Stimulated activated CD4-positive, alpha-beta T cell treated with anti-CD3 and anti-CD28 coated beads, Interleukin-15, amount 100 ng/mL, for 24 hours (primary cell): ENCODE data around the gene TMEM9B.

ENCODE experiments used
- DNase-seq: peaks from one replicate; pipeline ENCODE4 v3.0.0-alpha.2; 2020

The TMEM9B gene

GRCh38 chr11:8928205-8928604 is 36.0 kb downstream of the TMEM9B start:
- no peak for DNase-seq

DNA sequence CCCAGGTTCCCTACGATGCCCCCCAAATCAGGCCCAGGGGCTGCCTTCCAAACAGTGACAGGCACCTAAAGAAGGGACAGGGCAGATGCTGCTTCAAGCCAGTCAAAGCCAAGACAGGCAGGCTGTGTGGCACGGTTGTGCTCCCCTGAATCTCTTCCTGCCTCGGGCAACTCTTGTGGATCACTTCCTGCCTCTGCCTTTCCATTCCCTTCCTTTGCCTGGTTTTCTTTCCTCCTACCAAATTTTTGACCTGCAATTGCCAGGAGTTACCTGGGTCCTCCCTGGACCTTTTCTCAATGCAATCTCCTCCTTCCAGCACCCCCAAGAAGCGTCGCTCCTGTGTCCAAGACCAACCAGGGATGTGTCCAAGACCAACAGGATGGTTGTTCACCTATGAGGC is 37.0 kb downstream of the TMEM9B start:
- no peak for DNase-seq

DNA sequence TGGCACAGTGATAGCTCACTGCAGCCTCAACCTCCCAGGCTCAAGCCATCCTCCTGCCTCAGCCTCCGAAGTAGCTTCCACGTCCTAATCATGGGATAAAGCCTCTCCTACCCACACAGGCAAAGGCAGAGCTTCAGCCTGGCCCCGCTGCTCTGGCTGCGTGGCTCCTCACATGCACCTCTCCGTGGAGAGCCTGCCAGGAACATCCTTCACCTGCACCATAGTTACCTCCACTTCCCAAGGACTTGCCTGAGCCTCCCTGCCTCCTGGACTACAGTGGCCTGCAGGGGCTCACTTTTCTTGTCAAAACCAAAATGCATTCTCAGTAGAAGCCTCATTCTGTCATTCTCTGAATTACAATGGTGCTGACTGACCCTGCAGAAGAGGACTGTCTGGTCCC is 38.0 kb downstream of the TMEM9B start:
- DNase-seq: no peak

DNA sequence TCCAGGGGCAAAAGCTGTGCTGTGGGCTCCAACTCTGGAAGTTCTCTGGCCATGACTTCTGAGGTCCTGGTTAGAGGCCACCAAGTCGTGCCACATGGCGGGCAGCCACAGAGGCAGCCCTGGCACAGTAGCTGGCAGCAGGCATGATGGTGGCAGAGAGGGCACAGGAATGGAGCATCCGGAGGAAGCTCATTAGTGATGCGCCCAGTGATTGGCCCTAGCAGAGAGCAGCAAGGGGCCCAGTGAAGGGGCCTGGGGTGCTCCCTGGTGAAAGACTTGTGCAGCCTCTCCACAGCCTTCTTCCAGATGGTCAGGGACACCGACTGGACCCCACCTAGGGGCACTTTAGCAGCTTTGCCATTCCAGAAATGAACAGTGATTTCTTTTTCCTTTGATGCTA is 38.5 kb downstream of the TMEM9B start:
- no peak for DNase-seq

- no peak for DNase-seq
Measured at GRCh38 chr11:8922691-8923090, 41.6 kb downstream of the TMEM9B start.

DNA sequence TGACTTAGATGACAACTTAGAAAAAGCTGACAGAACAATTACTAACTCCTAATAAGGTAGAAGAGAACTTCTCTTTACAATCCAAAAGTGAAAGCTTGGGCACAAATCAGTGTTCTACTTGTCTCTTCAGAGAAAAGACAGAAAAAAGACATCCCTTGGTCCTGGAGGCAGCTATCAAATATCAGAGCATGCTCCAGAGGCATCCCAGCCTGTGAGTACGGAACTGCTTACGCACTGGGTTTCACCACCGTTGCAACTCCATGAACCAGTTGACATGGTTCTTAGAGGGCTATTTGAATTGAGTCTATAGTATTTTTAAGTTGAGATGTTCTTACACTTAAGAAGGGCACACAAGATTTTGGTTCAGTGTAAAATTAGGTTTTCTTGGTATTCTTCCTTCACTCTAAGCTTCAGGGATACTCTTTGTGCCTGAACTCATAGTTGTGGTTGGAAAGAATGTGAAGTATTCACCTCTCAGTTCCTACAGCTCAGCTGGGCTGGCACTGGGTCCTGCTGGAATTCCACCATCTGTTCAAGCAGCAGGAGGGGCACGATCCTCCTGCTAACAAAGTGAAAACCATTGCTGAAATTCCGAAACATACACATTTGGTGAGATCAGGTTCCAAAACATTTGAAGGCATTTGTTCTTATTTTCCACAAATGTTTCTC is 47.0 kb downstream of the TMEM9B start:
- no peak for DNase-seq

- no peak for DNase-seq
Measured at GRCh38 chr11:8914661-8915018, 49.6 kb downstream of the TMEM9B start.

DNA sequence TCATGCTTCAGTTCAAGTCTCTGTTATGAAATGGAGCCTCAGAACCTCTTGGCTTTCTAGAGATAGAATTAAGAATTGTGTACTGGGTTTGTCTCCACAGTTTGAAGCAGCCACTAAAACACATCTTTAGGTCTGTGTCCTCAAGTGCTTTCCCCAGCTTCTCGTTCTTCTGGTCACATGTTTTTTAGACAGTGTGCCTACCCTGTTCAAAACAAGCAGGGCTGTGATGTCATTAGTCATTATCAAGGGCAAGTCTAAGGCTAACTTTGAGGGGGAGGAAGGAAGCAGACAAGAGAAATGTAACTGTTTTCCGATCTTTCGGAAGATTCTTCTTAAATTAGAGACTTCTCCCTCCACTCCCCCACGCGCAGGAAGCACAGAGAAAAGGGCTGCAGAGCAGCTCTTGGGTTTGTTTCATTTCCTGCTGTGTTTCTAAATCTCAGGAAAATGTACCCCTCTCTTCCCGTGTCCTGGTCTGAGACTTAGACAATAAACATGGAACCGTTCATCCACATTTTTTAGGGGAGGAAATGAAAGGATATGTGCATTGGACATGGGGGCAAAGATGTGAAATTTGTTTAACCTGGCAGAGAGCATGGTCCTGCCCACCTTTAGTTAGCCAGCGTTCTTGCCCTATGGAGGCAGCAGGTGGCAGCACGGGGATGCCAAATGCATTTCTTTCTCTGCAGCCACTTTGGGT is 50.1 kb downstream of the TMEM9B start:
- DNase-seq: peak; percentile 45

DNA sequence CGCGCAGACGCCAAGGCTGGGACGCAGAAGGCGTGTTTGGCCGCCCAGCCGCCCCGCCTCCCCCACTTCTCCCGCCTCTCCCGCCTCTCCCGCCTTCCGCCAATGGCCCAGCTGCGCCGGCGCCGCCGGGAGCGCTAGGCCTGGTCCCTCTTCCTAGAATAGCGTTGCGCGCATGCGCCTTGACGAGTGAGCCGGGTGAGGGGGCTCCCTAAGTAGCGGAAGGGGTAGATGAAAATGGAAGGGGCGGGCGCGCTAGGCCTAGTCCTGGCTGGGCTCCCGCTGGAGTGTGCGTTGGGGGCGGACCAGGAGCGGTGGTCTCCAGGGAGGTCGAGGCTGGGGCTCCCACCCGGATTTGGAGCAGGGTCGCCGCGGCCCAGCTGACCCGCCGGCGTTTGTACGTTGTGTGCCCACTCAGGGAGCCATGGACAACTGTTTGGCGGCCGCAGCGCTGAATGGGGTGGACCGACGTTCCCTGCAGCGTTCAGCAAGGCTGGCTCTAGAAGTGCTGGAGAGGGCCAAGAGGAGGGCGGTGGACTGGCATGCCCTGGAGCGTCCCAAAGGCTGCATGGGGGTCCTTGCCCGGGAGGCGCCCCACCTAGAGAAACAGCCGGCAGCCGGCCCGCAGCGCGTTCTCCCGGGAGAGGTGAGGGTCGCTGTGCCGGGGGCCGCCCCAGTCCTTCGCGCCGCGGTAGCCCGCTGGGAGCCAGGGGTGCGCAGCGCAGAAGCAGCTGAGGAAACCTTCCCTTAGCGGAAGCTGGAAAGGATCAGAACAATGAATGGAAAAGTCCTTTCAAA is 53.0 kb downstream of the TMEM9B start, which contains the start of gene AKIP1:
TSS of gene AKIP1 (plus strand) at position 161 of the 795 bp plus-strand sequence. CDS start at position 422, 261 bp downstream.
- peak; percentile 95 for DNase-seq

DNA sequence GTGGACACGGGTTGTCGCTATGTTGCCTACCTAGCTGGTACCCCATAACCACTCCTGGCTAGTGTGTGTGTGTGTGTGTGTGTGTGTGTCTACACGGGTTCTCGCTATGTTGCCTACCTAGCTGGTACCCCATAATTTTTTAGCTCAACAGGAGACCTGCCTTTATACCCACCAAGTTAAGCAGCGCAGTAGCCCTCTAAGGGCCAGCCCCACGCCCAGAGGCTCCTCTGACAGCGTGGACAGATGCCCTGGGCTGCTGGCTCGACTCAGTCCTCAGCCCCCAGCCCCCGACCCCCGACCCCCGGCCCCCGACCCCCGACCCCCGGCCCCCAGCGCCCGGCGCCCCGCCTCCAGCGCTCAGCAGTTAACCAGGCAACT is 53.6 kb downstream of the TMEM9B start:
- DNase-seq: no peak

DNA sequence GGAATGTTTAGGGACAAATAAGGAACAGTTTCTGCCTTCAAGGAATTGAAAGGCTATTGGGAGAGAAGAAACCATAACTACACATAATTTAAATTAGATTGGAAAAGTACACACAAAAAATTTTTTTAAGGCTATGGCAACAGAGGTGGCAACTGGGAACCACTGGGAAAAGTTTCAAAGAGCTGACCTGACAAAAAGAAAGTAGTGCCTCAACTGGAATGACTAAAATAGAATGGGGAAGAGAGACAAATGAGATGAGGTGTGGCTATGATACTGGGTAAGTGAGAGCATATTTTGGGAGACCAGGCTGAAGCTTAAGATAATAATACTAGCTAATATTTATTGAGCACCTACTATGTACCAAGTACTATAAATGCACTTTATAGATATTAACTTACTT is 56.1 kb downstream of the TMEM9B start:
- DNase-seq: no peak

DNA sequence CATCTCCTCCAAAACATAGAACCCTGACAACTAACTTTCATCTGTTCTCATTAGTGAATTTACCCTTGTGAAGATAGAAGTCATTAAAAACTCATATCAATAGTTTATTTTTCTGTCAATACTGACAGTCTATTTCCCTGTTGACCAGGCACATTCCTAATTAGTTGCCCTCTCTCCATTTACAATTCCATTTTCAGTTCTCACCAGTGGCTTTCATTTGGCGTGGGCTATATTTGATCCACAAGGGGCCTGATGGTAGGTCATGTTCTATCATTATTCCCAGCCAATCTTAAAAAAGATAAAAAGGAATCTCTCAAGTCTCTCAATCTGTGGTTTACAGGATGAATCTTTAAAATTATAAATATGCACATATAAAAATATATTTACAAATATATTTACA is 57.1 kb downstream of the TMEM9B start:
- DNase-seq: no peak

DNA sequence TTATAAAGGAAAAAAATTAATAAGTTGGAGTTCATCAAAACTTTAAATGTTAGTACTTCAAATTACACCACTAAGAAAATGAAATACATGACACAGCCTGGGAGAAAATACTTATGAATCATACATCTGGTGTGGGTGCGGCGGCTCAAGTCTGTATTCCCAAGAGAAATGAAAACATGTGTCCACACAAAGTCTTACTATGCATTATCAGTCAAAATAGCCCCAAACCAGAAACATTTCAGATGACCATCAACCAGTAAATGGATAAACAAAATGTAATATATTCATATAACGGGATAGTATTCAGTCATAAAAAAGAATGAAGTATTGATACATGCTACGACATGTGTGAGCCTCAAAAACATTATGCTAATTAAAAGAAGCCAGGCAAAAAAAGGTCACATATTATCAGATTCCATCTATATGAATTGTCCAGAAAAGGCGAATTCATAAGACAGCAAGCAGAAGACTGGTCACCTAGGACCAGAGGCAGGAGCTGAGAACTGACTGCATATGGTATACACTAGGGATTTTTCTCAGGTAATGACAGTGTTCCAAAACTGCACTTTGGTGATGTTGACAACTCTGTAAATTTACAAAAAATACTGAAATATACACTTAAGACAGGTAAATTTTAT is 58.6 kb downstream of the TMEM9B start:
- DNase-seq: no peak

DNA sequence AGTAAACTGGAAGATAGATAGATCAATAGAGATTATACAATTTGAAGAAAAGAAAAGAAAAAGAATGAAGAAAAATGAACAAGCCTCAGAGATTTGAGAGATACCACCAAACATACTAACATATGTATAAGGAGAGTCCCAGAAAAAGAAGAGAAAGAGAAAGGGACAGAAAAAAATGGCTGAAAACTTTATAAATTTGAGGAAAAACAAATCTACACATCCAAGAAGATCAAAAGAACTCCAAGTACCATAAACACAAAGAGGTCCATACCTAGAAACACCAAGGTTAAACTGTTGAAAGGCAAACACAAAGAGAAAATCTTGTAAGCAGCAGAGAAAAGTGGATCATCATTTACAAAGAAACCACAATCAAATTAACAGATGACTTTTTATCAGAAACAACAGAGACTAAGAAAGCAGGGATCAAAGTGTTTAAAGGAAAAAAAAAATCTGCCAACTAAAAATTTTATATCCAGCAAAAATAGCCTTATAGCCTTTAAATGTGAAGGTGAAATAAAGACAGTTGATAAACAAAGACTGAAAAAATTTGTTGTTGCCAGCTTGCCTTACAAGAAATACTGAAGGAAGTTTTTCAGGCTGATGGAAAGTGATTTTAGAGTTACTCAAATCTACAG is 65.0 kb downstream of the TMEM9B start:
- no peak for DNase-seq
